GM23338 (cell line): ENCODE measurements around the gene SNX21. TPM values are rescaled to one million over a fixed set of nuclear protein-coding genes. Genes with fewer than 3 reads are reported as not detected.

Experiments used
- ATAC-seq: fragments of 200-7000 bp; cut with Tn5 transposase; 3 replicates; pipeline ENCODE4 v1.9.1; 2020
- DNase-seq: peaks from one replicate; pipeline ENCODE4 v3.0.0-alpha.2; 2015; ENCODE audit warnings: low spot score
- H2AFZ ChIP-seq: fragments of 200-600 bp; sonication (generic); 2 replicates; pipeline ENCODE4 v1.8.0; 2016; ENCODE audit warnings: antibody characterized with exemption, mild to moderate bottlenecking, moderate library complexity
- H3F3A ChIP-seq: fragments of 200-600 bp; sonication (generic); replicated peaks from 2 replicates; pipeline ENCODE4 v1.8.0; 2017; ENCODE audit warnings: antibody characterized with exemption, mixed run types, low read depth
- H3K27ac ChIP-seq: fragments of 200-600 bp; sonication (generic); 2 replicates; pipeline ENCODE4 v1.6.1; 2016; ENCODE audit warnings: low read depth
- H3K27me3 ChIP-seq: fragments of 200-600 bp; sonication (generic); 2 replicates; pipeline ENCODE4 v1.8.0; 2016; ENCODE audit warnings: mild to moderate bottlenecking, mixed run types, moderate library complexity; ENCODE audit not compliant: insufficient read depth
- H3K36me3 ChIP-seq: fragments of 200-600 bp; sonication (generic); 2 replicates; pipeline ENCODE4 v1.8.0; 2016; ENCODE audit warnings: mild to moderate bottlenecking; ENCODE audit not compliant: insufficient read depth
- H3K4me1 ChIP-seq: fragments of 200-600 bp; sonication (generic); 2 replicates; pipeline ENCODE4 v1.8.0; 2016; ENCODE audit warnings: mild to moderate bottlenecking, moderate library complexity; ENCODE audit not compliant: insufficient read depth
- H3K4me2 ChIP-seq: fragments of 200-600 bp; sonication (generic); 2 replicates; pipeline ENCODE4 v1.7.1; 2017; ENCODE audit warnings: mixed run types
- H3K4me3 ChIP-seq: fragments of 200-600 bp; sonication (generic); 2 replicates; pipeline ENCODE4 v1.6.1; 2016; ENCODE audit warnings: mixed run types
- H3K79me2 ChIP-seq: fragments of 200-600 bp; sonication (generic); replicated peaks from 2 replicates; pipeline ENCODE4 v1.8.0; 2017; ENCODE audit warnings: mild to moderate bottlenecking; ENCODE audit not compliant: insufficient read depth
- H3K9me2 ChIP-seq: fragments of 200-600 bp; sonication (generic); 2 replicates; pipeline ENCODE4 v1.8.0; 2017; ENCODE audit not compliant: insufficient read depth
- H4K20me1 ChIP-seq: fragments of 200-600 bp; sonication (generic); replicated peaks from 2 replicates; pipeline ENCODE4 v1.8.0; 2017; ENCODE audit warnings: mild to moderate bottlenecking; ENCODE audit not compliant: insufficient read depth
- H3K27ac Mint-ChIP-seq: 2 replicates; pipeline ENCODE4 v1.8.0; 2020; ENCODE audit warnings: inconsistent platforms, mild to moderate bottlenecking, moderate library complexity, mixed read lengths
- H3K27me3 Mint-ChIP-seq: 3 replicates; pipeline ENCODE4 v1.8.0; 2022; ENCODE audit warnings: low read depth, mild to moderate bottlenecking, moderate library complexity, mixed read lengths, inconsistent platforms; ENCODE audit not compliant: insufficient read depth, poor library complexity
- H3K36me3 Mint-ChIP-seq: 3 replicates; pipeline ENCODE4 v1.8.0; 2021; ENCODE audit warnings: low read depth, mild to moderate bottlenecking, inconsistent platforms, moderate library complexity, mixed read lengths
- H3K4me1 Mint-ChIP-seq: 3 replicates; pipeline ENCODE4 v1.8.0; 2020; ENCODE audit warnings: mild to moderate bottlenecking, inconsistent platforms, mixed read lengths
- H3K4me3 Mint-ChIP-seq: 3 replicates; pipeline ENCODE4 v1.8.0; 2021; ENCODE audit warnings: moderate library complexity, mild to moderate bottlenecking, inconsistent platforms, mixed read lengths
- H3K9me3 Mint-ChIP-seq: 3 replicates; pipeline ENCODE4 v1.8.0; 2020; ENCODE audit warnings: moderate library complexity, mild to moderate bottlenecking, inconsistent platforms, mixed read lengths
- CTCF ChIP-seq, 2 experiments: fragments of 200-600 bp in 1 of 2; sonication (generic) in 1 of 2; conservative IDR thresholded peaks; 2 replicates each; pipeline versions ENCODE4 v1.5.1 to v1.6.1; 2016 to 2017; ENCODE audit warnings: antibody characterized with exemption in 2 of 2, low read depth in 2 of 2, mild to moderate bottlenecking in 2 of 2, moderate library complexity in 1 of 2
- ETS1 ChIP-seq: IDR thresholded peaks from 2 replicates; pipeline ENCODE4 v1.6.1; 2016; ENCODE audit warnings: antibody characterized with exemption
- EZH2 ChIP-seq: fragments of 200-600 bp; sonication (generic); IDR thresholded peaks from one replicate; pipeline ENCODE4 v1.8.0; 2017; ENCODE audit warnings: antibody characterized with exemption, mild to moderate bottlenecking, low read depth; ENCODE audit not compliant: unreplicated experiment
- EZH2phosphoT487 ChIP-seq: fragments of 200-600 bp; sonication (generic); IDR thresholded peaks from one replicate; pipeline ENCODE4 v1.8.1; 2018; ENCODE audit warnings: antibody characterized with exemption; ENCODE audit not compliant: unreplicated experiment
- JUNB ChIP-seq: IDR thresholded peaks from one replicate; pipeline ENCODE4 v1.6.1; 2016; ENCODE audit warnings: antibody characterized with exemption; ENCODE audit not compliant: unreplicated experiment
- NANOG ChIP-seq: IDR thresholded peaks from 2 replicates; pipeline ENCODE4 v1.6.1; 2016; ENCODE audit warnings: antibody characterized with exemption, borderline replicate concordance
- STAT1 ChIP-seq: IDR thresholded peaks from one replicate; pipeline ENCODE4 v1.6.1; 2016; ENCODE audit warnings: antibody characterized with exemption; ENCODE audit not compliant: unreplicated experiment
- ZNF114 ChIP-seq: fragments of 250-450 bp; sonication (Bioruptor Pico); IDR thresholded peaks from 2 replicates; pipeline ENCODE4 v1.5.0; 2020; ENCODE audit warnings: mild to moderate bottlenecking, moderate library complexity
- ZNF331 ChIP-seq: fragments of 250-450 bp; sonication (Bioruptor Pico); IDR thresholded peaks from 2 replicates; pipeline ENCODE4 v1.5.0; 2020; ENCODE audit warnings: low read depth, mild to moderate bottlenecking, moderate library complexity
- ZNF462 ChIP-seq: fragments of 250-450 bp; sonication (Bioruptor Pico); IDR thresholded peaks from 2 replicates; pipeline ENCODE4 v1.5.0; 2020; ENCODE audit warnings: mild to moderate bottlenecking, moderate library complexity
- polyA plus RNA-seq: library from polyadenylated mRNA; unstranded; fragments of >200 nt; fragmentation: Nextera tagmentation; extraction: Ambion mirVana; gene quantifications from 2 replicates; pipeline ENCODE4 v1.2.1, GENCODE V29; 2016
- total RNA-seq: library from RNA; depleted of rRNA; stranded (reverse); fragments of >200 nt; shearing (Covaris generic); gene quantifications from 2 replicates; pipeline ENCODE4 v1.2.3, GENCODE V29; 2014

The SNX21 gene
- total and polyA plus RNA-seq, 2 experiments from 2014 or later = 13.3 to 31.5 TPM

GRCh38 chr20:45867136-45867818 is 33.7 kb downstream of the SNX21 start:
- Histone ChIP-seq H3K27ac (no peak overlapping the region), H3K9me2 (no peaks in the 10 kb centered on the region), H3K27me3 (no peaks in the 10 kb centered on the region), H3K4me1 (no peaks in the 10 kb centered on the region), H3F3A (0 out of 2 replicates have a peak, but pooled peaks cover 6% of the 10 kb centered on the region), H3K79me2 (no peaks in the 10 kb centered on the region), H3K4me3 (no peak overlapping the region), H3K36me3 (no peaks in the 10 kb centered on the region), H3K4me2 (no peak overlapping the region), H4K20me1 (no peaks in the 10 kb centered on the region), H2AFZ (no peak overlapping the region)
- Mint-ChIP-seq H3K4me3 (no peak overlapping the region), H3K9me3 (no peaks in the 10 kb centered on the region), H3K27ac (no peak overlapping the region), H3K4me1 (no peaks in the 10 kb centered on the region), H3K27me3 (no peaks in the 10 kb centered on the region), H3K36me3 (no peaks in the 10 kb centered on the region)
- DNase-seq (no peak), ATAC-seq (no peak)
- TF ChIP-seq NANOG = no peak
- no peak for TF ChIP-seq JUNB
- no peak for TF ChIP-seq EZH2

GRCh38 chr20:45867819-45868176 is 34.2 kb downstream of the SNX21 start:
- DNase-seq (no peak), ATAC-seq (no peak)
- Histone ChIP-seq H4K20me1 (no peaks in the 10 kb centered on the region), H3F3A (0 out of 2 replicates have a peak, but pooled peaks cover 6% of the 10 kb centered on the region), H3K4me2 (no peak overlapping the region), H3K27me3 (no peaks in the 10 kb centered on the region), H3K4me3 (no peak overlapping the region), H2AFZ (no peak overlapping the region), H3K79me2 (no peaks in the 10 kb centered on the region), H3K36me3 (no peaks in the 10 kb centered on the region), H3K27ac (no peak overlapping the region), H3K4me1 (no peaks in the 10 kb centered on the region), H3K9me2 (no peaks in the 10 kb centered on the region)
- Mint-ChIP-seq H3K36me3 (no peaks in the 10 kb centered on the region), H3K4me3 (no peak overlapping the region), H3K4me1 (no peaks in the 10 kb centered on the region), H3K27ac (no peak overlapping the region), H3K27me3 (no peaks in the 10 kb centered on the region), H3K9me3 (no peaks in the 10 kb centered on the region)
- TF ChIP-seq ZNF331 (CRISPR knock-in tag) (no peak), NANOG (no peak), JUNB (no peak), EZH2phosphoT487 (no peak), STAT1 (no peak), ETS1 (no peak), ZNF114 (CRISPR knock-in tag) (no peak), CTCF (conservative IDR thresholded peaks at IDR 0.05; ENCODE audit: low read depth in 2 of 2) (no peak), ZNF462 (CRISPR knock-in tag) (no peak)
